HL-60 (cell line): ENCODE measurements around the gene ITGA5.

ENCODE experiments used
- CTCF ChIP-seq: IDR thresholded peaks from one replicate; pipeline ENCODE4 v1.5.1; 2011; ENCODE audit warnings: low read length, control low read depth, inconsistent platforms; ENCODE audit not compliant: insufficient read depth
- POLR2AphosphoS5 ChIP-seq: IDR thresholded peaks from 2 replicates; pipeline ENCODE4 v1.6.1; 2012; ENCODE audit warnings: low read depth
- REST ChIP-seq: IDR thresholded peaks from 2 replicates; pipeline ENCODE4 v1.6.1; 2012; ENCODE audit warnings: low read depth; ENCODE audit not compliant: insufficient replicate concordance
- SPI1 ChIP-seq: IDR thresholded peaks from 2 replicates; pipeline ENCODE4 v1.6.1; 2012; ENCODE audit warnings: low read depth, mild to moderate bottlenecking, borderline replicate concordance

GRCh38 chr12:54425702-54426101 lies 6.6 kb upstream of the ITGA5 start:
- no peak for TF ChIP-seq CTCF
- TF ChIP-seq REST = no peak
- no peak for TF ChIP-seq SPI1
- TF ChIP-seq POLR2AphosphoS5 = no peak
